Lower leg skin (tissue), 3 donors: ENCODE results near the gene CCDC15.

Source experiments
- CTCF ChIP-seq, 3 donors: fragments of 450-650 bp; IDR thresholded peaks; one replicate each; pipeline ENCODE4 v1.5.1; 2016; ENCODE audit warnings: antibody characterized with exemption in 3 of 3, mild to moderate bottlenecking in 3 of 3, moderate library complexity in 2 of 3
- POLR2A ChIP-seq, 2 donors: fragments of 450-650 bp; IDR thresholded peaks; one replicate each; pipeline ENCODE4 v1.6.1; 2016 to 2017; ENCODE audit warnings: antibody characterized with exemption in 2 of 2, mild to moderate bottlenecking in 1 of 2, moderate library complexity in 1 of 2

DNA sequence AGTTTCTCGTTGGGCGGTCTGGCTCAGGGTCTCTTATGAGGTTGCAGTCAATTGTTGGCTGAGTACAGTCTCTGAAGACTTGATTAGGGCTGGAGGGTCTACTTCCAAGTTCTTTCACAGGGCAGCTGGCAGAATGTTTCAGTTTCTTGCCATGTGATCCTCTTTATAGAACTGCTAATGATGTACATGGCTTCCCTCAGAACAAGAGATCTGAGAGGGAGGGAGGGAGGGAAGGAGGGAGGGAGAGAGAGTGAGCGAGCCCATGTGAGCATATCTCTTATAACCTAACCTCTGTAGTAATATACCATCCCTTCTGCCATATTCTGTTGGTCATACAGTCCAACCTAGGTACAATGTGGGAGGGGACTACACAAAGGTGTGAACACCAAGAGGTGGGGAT is 2.7 kb upstream of the CCDC15 start:
- no peak for TF ChIP-seq CTCF (IDR thresholded peaks at IDR 0.05)
- TF ChIP-seq POLR2A (IDR thresholded peaks at IDR 0.05), result no peak
